K562 (cell line): Measurements from ENCODE around the gene SLC9C2. TPM values are rescaled to one million over a fixed set of nuclear protein-coding genes. Genes with fewer than 3 reads are reported as not detected.

Experiments used
- ATAC-seq: fragments of 200-7000 bp; cut with Tn5 transposase; 3 replicates; pipeline ENCODE4 v1.9.1; 2020; ENCODE audit warnings: moderate library complexity
- BruUV-seq: library from RNA; stranded (reverse); fragments of 400-500 nt; replicated peaks from 2 replicates; lab custom pipeline; 2021; lab: Mats Ljungman, UMichigan
- CTCF ChIA-PET: fragments of 300-600 bp; formaldehyde crosslinking; extraction: SDS; loops from one replicate; lab custom pipeline; 2021; ENCODE audit warnings: low intra/inter-chr PET ratio; lab: Yijun Ruan, JAX
- POLR2A ChIA-PET: fragments of 300-600, 350-650 bp; sonication (Branson Sonifier 250); formaldehyde crosslinking; extraction: SDS; loops from one replicate; lab custom pipeline; 2021; ENCODE audit warnings: antibody characterized with exemption, inconsistent platforms; lab: Yijun Ruan, JAX
- DNase-seq, 4 experiments: peaks; one replicate each; pipeline versions ENCODE4 v3.0.0 to v3.0.0-alpha.2; 2011 to 2018; ENCODE audit warnings: low spot score in 3 of 4, mixed read lengths in 3 of 4; ENCODE audit errors: extremely low read depth in 1 of 4
- FAIRE-seq: peaks from 2 replicates; lab custom pipeline; 2011; peaks lifted over from hg19 to GRCh38; lab: Jason Lieb, UNC
- H2AFZ ChIP-seq: 2 replicates; pipeline ENCODE4 v1.6.0; 2011; ENCODE audit warnings: low read depth, low read length, control low read depth, inconsistent platforms
- H3K27ac ChIP-seq: fragments of 200-600 bp; 3 replicates; pipeline ENCODE4 v1.8.0; 2011; ENCODE audit warnings: low read depth, mild to moderate bottlenecking, control low read depth, inconsistent platforms, low read length, moderate library complexity, mixed read lengths; ENCODE audit errors: extremely low read depth
- H3K27me3 ChIP-seq, 2 experiments: fragments of 300-600 bp in 1 of 2; 2 replicates in 1 of 2; 3 replicates in 1 of 2; pipeline versions ENCODE4 v1.6.0 to v1.8.0; 2011; ENCODE audit warnings: inconsistent platforms in 2 of 2, low read length in 2 of 2, mild to moderate bottlenecking in 1 of 2, mixed read lengths in 1 of 2, moderate library complexity in 1 of 2; ENCODE audit not compliant: control insufficient read depth in 2 of 2, insufficient read depth in 2 of 2
- H3K36me3 ChIP-seq: fragments of 300-600 bp; 3 replicates; pipeline ENCODE4 v1.8.0; 2011; ENCODE audit warnings: mild to moderate bottlenecking, low read length, inconsistent platforms; ENCODE audit not compliant: control insufficient read depth, insufficient read depth
- H3K4me1 ChIP-seq, 2 experiments: fragments of 200-600 bp in 1 of 2; replicated peaks in 1 of 2; 2 replicates in 1 of 2; 3 replicates in 1 of 2; pipeline versions ENCODE4 v1.5.1 to v1.8.0; 2011; ENCODE audit warnings: inconsistent platforms in 2 of 2, low read length in 2 of 2, mild to moderate bottlenecking in 1 of 2, mixed read lengths in 1 of 2, moderate library complexity in 1 of 2; ENCODE audit not compliant: control insufficient read depth in 2 of 2, insufficient read depth in 2 of 2
- H3K4me2 ChIP-seq: 2 replicates; pipeline ENCODE4 v1.6.1; 2011; ENCODE audit warnings: low read length, control low read depth, inconsistent platforms, mixed read lengths; ENCODE audit not compliant: insufficient read depth
- H3K4me3 ChIP-seq: fragments of 200-600 bp; sonication (generic), shearing (Covaris generic); 2 replicates; pipeline ENCODE4 v1.5.1; 2016; ENCODE audit warnings: control low read depth, inconsistent platforms
- H3K79me2 ChIP-seq: fragments of 200-600 bp; 3 replicates; pipeline ENCODE4 v1.8.0; 2011; ENCODE audit warnings: low read length, inconsistent platforms; ENCODE audit not compliant: control insufficient read depth, insufficient read depth
- H3K9ac ChIP-seq, 2 experiments: 2 replicates each; pipeline versions ENCODE4 v1.6.0 to v1.6.1; 2011; ENCODE audit warnings: low read depth in 2 of 2, low read length in 2 of 2, control low read depth in 1 of 2, inconsistent platforms in 1 of 2, mild to moderate bottlenecking in 1 of 2, mixed read lengths in 1 of 2; ENCODE audit not compliant: insufficient read depth in 1 of 2
- H3K9me1 ChIP-seq: one replicate; pipeline ENCODE4 v1.6.0; 2011; ENCODE audit warnings: inconsistent platforms, mild to moderate bottlenecking, low read length, moderate library complexity; ENCODE audit not compliant: control insufficient read depth, insufficient read depth
- H3K9me3 ChIP-seq: replicated peaks from 2 replicates; pipeline ENCODE4 v1.5.1; 2011; ENCODE audit warnings: low read depth, low read length, inconsistent platforms; ENCODE audit not compliant: control insufficient read depth, insufficient read depth
- H4K20me1 ChIP-seq: replicated peaks from 2 replicates; pipeline ENCODE4 v1.6.1; 2011; ENCODE audit warnings: low read length, inconsistent platforms, mixed read lengths; ENCODE audit not compliant: control insufficient read depth, insufficient read depth
- C11orf30 ChIP-seq: fragments of 450-650 bp; IDR thresholded peaks from 2 replicates; pipeline ENCODE4 v1.6.1; 2016; ENCODE audit warnings: low read depth, mild to moderate bottlenecking
- RBFOX2 ChIP-seq: fragments of 200-400 bp; formaldehyde crosslinking; IDR thresholded peaks from 2 replicates; pipeline ENCODE4 v1.6.1; 2017; ENCODE audit warnings: low read depth, mild to moderate bottlenecking, low read length, moderate library complexity
- RNF219 ChIP-seq: fragments of 250-450 bp; sonication (Bioruptor Pico); IDR thresholded peaks from 2 replicates; pipeline ENCODE4 v1.5.0; 2022; ENCODE audit warnings: mild to moderate bottlenecking
- WGBS: fragments of 100-300 bp; shearing (Covaris generic); methylation state at CpG from one replicate; pipeline ENCODE4 v1.1.6; 2016; ENCODE audit warnings: low coverage, mixed read lengths; ENCODE audit not compliant: insufficient coverage; ENCODE audit errors: missing lambda C conversion rate; 5-methylcytosine and 5-hydroxymethylcytosine counted together
- in situ Hi-C: fragments of 300-500 bp; cut with MboI; formaldehyde crosslinking; loops from 4 replicates; pipeline ENCODE4 v1.15.0; 2018; ENCODE audit warnings: inconsistent platforms, mixed read lengths
- intact Hi-C: fragments of 100-400 bp; cut with micrococcal nuclease; formaldehyde crosslinking; loops from 2 replicates; pipeline ENCODE4 v1.14.2; 2022
- polyA plus RNA-seq, 8 experiments: library from polyadenylated mRNA; depleted of rRNA in 4 of 8; stranded (reverse) in 5 of 8; unstranded in 3 of 8; fragments of >200 nt; fragmentation: Nextera tagmentation in 2 of 8; fragmentation: Illumina TruSeq in 1 of 8; extraction: Ambion mirVana in 2 of 8; extraction: Trizol in 1 of 8; gene quantifications; 2 replicates each; pipeline versions ENCODE4 v1.2.1 to v1.2.3, GENCODE V29; 2011 to 2014; ENCODE audit warnings: inconsistent platforms in 1 of 8, missing spikeins in 1 of 8
- total RNA-seq, 7 experiments: library from RNA; depleted of rRNA in 6 of 7; stranded (reverse); fragments of >200 nt in 6 of 7; fragmentation: Illumina TruSeq in 2 of 7; extraction: Trizol in 2 of 7; gene quantifications; 2 replicates each; pipeline versions ENCODE4 v1.2.1 to v1.2.3, GENCODE V29; 2011 to 2021; ENCODE audit warnings: low replicate concordance in 1 of 7
- TF ChIP-seq, protein P1 (sequence below): fragments of 250-450 bp; sonication (Bioruptor Pico); IDR thresholded peaks from 2 replicates; pipeline ENCODE4 v1.4.0; 2020; ENCODE audit warnings: mild to moderate bottlenecking, moderate library complexity

SLC9C2 gene
- total and polyA plus RNA-seq, 9 of the 15 experiments (the other 6 are each of a cell fraction or from before 2014, with no cell fraction given): 0.11 to 0.22 (median 0.15) TPM; not detected in 5

DNA sequence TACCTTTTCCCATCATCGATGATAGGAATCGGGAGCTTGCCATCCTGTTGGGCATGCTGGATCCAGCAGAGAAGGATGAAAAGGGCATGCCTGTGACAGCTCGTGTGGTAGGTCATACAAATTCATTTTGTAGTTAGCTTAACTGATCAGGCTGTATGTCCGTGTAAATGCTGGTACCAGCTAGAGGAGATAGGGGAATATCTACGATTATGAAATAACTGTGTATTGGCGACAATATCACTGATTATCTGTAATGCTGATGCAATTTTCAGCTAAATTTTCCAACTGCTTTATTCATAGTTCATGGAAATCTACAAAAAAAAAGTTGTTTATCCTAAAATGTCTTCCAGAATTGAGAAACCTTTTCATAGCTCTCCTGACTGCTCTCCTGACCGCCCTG, 117.5 kb downstream of the SLC9C2 start:
- WGBS: 89% methylated on average over 7 of the region's 7 CpGs
- ChIA-PET CTCF (no interaction called here), POLR2A (interaction anchor here (0.6 to 1.4 kb wide), 3 partner anchors 9 to 230 kb away, joined by 3 to 9 read pairs (median 4); partner anchors contain the start of genes KLHL20 and PRDX6)
- Histone ChIP-seq H3K9ac (no peak overlapping the region), H3K4me2 (no peak overlapping the region), H3K27ac (no peak overlapping the region), H3K36me3 (peaks cover 88% of the 10 kb centered on the region), H3K9me1 (no peaks in the 10 kb centered on the region), H3K4me1 (peaks cover 0 to under 1% of the 10 kb centered on the region in 2 experiments; a peak in 2 of 5 replicates), H3K79me2 (peaks cover 31% of the 10 kb centered on the region), H3K27me3 (no peaks in the 10 kb centered on the region), H3K9me3 (no peaks in the 10 kb centered on the region), H4K20me1 (no peaks in the 10 kb centered on the region), H2AFZ (no peak overlapping the region), H3K4me3 (no peak overlapping the region)
- BruUV-seq: no TSS peak
- intact Hi-C loops (no loop called here), in situ Hi-C loops (no loop called here)
- TF ChIP-seq RNF219 (CRISPR knock-in tag): no peak
- TF ChIP-seq RBFOX2: peak; percentile 42
- TF ChIP-seq C11orf30: no peak
- TF ChIP-seq, protein P1, sequence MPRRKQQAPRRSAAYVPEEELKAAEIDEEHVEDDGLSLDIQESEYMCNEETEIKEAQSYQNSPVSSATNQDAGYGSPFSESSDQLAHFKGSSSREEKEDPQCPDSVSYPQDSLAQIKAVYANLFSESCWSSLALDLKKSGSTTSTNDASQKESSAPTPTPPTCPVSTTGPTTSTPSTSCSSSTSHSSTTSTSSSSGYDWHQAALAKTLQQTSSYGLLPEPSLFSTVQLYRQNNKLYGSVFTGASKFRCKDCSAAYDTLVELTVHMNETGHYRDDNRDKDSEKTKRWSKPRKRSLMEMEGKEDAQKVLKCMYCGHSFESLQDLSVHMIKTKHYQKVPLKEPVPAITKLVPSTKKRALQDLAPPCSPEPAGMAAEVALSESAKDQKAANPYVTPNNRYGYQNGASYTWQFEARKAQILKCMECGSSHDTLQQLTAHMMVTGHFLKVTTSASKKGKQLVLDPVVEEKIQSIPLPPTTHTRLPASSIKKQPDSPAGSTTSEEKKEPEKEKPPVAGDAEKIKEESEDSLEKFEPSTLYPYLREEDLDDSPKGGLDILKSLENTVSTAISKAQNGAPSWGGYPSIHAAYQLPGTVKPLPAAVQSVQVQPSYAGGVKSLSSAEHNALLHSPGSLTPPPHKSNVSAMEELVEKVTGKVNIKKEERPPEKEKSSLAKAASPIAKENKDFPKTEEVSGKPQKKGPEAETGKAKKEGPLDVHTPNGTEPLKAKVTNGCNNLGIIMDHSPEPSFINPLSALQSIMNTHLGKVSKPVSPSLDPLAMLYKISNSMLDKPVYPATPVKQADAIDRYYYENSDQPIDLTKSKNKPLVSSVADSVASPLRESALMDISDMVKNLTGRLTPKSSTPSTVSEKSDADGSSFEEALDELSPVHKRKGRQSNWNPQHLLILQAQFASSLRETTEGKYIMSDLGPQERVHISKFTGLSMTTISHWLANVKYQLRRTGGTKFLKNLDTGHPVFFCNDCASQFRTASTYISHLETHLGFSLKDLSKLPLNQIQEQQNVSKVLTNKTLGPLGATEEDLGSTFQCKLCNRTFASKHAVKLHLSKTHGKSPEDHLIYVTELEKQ: no peak
- no peak for ATAC-seq
- no peak for DNase-seq
- FAIRE-seq: no peak
